GM18511 (cell line): ENCODE data around the gene TMPRSS2.

Experiments used
- ATAC-seq: cut with Tn5 transposase; IDR thresholded peaks from one replicate; pipeline ENCODE4 v1.9.1; 2021; ENCODE audit warnings: mild to moderate bottlenecking, moderate library complexity; ENCODE audit not compliant: unreplicated experiment

The TMPRSS2 gene

DNA sequence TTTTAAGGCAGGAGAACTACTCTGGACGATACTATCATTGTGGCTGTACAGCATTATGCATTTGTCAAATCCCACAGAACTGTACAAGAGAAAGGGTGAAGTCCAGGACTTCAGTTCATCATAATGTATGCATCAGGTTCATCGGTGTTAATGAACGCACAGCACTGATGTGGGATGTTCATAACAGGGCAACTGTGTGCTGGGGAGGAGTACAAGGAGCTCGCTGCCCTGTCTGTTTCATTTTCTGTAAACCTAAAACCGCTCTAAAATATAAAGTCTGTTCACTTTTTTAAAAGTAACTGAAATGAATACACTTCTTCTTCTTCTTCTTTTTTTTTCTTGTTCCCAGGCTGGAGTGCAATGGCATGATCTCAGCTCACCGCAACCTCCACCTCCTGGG lies 25.0 kb downstream of the TMPRSS2 start:
- no peak for ATAC-seq

DNA sequence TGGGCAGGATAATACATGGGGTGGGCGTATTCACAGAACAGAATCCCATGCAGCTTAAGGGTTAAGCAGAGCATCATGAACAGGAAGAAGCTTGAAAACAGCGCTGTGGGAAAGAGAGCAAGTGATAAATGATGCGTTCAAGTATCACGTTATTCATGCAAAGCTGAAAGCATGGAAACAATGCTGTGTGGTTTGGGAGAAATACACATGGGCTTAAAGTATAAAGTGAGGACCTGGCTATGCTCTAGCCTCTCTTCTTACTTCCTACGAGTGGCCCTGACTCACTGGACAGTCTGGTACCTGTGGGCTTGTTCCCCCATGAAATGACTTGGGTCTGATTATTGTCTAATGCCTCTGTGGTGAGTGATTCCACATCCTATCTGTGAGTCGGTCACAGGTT lies 25.7 kb downstream of the TMPRSS2 start:
- ATAC-seq = no peak

DNA sequence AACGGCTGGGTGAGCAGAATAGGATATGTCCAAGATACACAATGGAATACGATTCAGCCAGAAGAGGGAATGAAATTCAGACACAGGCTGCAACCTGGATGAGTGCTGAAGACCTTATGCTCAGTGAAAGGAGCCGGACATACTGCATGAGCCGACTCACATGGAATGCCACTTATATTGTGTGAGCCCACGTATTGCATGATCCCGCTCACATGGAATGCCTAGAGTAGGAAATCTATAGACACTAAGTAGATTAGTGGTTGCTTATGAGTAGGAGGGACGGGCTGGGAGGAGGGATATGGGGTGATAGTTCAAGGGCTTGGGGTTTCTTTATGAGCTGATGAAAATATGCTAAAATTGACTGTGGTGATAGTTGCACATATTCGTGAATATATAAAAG lies 26.8 kb downstream of the TMPRSS2 start:
- ATAC-seq = no peak

DNA sequence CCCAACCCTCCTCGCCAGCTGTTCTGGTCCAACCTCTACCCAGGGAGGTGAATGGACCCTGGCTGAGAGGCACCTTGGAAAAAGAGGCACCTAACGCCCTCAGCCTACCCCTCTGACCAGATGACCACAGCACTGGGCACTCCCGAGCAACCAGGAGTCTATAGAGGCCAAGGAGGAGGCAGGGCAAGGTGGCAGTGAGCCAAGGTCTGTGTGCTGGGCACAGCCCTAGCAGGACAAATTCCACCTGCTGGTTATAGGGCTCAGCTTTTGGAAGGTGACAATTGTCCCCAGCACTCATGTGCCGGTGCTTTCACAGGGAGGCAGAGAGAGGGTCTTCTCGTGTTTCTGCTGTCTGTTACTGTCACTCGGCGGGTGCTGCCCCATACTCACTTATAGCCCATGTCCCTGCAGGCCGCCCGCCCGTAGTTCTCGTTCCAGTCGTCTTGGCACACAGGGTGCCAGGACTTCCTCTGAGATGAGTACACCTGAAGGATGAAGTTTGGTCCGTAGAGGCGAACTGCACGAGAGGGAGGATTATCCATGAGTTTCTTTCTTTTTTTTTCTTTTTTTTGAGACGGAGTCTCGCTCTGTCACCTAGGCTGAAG lies 27.8 kb downstream of the TMPRSS2 start:
- ATAC-seq = no peak

DNA sequence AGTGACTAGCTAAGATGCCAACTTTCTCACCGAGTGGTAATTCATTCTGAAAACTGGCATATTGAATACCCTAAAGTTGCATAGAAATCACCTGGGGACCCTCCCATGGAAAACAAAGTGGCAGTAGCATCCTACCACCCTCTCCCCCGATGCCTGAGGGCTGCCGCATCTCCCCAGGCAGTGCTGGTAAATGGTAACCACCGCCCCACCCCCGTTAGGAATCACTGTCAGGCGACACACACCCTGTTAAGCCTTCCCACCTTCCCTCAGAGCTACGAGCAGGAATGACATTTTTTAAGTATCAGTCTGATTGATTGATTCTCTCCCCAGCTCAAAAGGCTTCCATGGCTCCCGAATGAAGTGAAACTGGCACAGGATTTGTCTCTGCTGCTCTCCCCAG lies 28.3 kb downstream of the TMPRSS2 start:
- no peak for ATAC-seq

DNA sequence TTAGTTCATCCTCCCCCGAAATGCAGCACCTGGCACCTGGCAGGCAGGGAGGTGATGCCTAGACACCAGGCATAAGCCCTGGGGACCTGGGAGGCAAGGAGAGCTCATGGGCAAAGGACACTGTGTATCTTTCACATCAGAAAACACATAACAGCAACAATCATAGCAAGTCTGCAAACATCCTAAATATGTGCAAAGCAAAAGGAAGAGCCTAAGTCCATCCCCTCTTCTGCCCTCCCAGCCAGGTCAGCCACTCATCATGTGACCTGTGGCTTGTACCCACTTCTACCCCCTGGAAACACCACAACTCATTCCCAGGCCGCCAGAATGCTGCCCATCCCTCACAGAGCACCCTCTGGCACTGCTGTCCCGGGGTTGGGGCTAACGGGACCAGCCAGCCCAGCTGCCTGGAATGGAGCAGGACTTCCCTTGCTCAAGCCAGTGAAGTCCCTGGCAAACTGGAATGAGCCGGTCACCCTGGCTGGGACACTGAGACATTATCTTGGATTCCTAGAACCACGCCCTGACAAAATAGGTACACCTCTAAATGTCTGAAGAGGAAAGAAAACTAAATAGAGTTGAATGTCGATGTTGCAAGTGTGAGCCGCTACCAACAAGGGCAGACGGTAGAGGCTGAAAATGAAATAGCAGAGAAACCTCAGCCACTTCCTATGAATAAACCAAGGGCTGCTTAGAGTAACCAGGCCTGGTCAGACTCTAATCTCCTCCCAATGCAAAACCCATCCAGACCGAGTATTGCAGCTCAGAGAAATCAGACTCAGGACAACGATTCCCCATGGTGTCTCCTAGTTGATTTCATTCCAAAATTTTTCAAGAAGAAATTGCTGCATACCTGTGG lies 29.4 kb downstream of the TMPRSS2 start:
- no peak for ATAC-seq

DNA sequence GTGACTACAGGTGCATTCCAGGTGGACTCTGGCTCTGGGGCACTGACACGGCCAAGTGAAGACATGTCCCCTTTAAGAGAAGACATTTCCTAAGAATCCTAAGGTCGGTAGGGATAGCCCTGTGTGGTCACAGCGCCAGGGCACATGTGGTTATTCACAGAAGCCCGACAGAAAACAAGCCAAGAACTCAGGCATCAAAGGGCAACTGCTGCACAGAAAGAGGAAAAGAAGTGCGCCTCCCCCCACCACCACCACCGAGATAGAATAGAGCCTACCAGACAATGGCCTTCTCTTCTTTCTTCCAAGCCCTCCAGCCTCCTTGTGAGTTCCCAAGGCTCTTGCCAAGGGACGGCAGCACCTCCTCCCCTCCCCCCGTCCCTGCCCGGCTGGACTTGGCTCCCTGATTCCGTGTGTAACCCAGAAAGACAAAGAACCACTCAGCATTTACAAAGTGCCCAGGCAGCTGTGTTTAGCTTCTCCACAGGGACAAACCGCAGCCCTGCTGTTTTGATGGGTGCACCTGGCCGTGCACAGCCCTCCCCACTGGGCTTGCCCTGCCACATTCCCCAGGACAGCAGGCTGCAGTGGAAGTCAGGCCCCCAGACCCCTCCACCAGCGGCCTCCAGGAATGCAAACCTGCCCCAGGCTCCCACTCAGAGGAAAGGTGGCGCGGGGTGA lies 30.2 kb downstream of the TMPRSS2 start:
- no peak for ATAC-seq

DNA sequence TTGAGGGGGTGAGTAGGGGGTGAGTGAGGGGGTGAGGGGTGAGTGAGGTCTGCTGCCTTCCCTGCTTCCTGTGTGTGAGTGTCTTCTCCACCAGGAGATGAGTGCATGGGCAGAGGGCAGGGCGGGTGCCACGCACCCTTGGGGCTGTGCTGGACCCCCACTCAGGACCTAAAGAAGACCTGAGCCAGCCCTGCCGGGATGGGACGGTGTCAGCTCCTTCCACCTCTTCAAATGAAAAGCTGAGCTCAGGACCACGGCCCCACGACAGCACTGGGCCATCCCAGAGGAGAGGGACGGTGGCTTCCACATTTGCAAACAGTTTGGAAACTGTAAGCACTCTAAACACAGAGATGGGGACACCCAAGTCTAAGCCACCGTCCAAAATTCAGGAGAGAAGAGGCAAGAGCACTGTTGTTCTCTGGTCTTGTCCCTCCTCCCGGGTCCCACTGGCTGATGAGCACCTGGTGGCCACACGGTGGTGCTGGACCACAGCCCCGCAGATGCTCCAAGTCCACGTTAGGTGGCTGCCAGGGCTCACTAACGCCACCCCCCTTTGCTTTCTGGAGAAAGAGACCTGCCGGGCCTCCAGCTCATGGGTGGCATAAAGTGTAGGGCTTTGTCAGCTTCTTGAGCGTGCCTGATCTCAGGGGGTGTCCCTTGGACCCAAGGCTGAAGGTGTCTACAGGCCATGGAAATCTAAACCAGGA lies 32.1 kb downstream of the TMPRSS2 start:
- ATAC-seq = no peak

DNA sequence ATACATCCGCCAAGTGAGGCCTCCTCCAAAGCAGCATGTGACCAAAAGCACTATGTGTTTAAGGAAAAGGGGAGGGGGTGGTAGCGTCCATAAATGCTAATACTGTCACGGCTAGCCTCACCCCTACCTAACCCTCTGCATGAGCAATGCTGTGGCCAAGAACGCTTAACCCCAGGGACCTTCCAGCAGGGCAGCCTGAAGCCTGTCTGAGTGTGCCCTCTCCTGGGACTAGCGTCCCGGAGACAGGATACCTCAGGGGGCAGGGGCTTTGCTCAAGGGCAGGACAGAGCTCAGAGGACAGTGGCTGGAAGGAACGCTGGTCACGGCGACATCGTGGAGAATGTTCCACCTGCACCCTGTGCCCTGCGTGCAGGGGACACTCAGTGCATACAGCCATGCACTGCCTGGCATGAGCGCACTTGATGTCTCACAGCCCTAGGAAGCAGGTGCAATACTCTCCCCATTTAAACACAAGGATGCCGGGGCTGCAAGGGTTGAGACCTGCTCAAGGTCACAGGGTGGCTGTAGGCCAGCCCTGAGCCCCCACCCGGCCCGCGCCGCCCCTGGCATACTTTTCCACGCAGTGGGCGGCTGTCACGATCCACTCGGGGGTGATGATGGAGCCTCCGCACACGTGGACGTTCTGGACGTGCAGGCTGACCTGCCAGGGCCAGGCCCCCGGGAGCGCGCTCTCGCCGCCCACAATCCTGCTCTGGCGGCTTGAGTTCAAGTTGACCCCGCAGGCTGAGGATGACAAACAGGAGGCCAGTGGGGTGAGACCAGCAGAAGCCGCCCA lies 35.0 kb downstream of the TMPRSS2 start:
- ATAC-seq = no peak

DNA sequence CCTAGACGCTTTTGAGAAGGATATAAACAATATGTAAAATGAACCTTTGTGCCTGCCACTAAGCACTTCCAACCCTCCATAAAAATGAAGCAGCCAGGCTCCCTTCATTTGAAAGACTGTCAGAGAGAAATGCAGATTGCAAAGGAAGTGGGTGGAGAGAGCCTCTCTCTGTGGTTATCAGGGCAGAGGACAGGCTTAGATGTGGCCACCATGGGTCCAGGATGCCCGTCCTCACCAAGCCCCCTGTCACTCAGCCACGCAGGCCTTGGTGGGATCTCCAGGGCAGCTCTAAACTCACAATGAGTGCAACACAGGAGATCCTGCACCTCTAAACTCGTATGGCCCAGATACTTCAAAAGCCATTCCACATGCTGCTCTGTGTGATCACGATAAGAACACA lies 37.9 kb downstream of the TMPRSS2 start:
- no peak for ATAC-seq

DNA sequence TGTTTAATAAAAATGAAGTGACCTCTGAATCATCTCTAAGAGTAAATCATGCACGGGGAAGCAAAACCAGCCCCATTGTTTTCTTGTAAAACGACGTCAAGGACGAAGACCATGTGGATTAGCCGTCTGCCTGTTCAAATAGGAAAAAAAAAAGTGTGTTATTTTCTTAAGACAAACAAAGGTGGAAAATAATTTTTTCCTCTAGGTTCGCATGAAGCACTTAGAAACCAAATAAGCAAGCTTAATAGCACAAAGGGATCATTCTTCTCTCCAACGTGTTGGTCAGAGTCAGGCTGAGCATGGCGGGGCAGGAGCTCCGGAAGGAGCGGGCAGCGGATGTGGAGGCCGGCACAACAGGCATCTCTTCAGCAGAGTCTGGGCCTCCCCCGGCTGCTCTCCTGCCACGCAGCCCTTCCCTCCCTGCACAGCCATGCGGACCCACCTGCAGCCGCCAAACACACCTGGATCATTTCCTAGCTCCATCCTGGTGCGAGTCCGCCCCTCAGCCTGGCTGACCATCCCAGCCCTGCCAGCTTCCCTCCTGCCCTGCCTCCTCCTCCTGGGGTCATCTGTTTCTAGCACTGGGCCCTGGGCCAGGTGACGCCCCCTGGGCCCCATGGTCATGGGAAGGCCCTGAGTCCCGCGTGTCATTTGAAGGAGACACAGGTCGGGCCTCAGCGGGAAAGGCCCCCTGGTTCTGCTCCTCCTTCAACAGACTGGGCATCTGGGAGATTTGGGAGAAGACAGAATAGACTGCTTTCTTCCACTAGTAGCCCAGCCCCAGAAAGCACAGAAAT lies 41.7 kb downstream of the TMPRSS2 start:
- ATAC-seq = no peak

DNA sequence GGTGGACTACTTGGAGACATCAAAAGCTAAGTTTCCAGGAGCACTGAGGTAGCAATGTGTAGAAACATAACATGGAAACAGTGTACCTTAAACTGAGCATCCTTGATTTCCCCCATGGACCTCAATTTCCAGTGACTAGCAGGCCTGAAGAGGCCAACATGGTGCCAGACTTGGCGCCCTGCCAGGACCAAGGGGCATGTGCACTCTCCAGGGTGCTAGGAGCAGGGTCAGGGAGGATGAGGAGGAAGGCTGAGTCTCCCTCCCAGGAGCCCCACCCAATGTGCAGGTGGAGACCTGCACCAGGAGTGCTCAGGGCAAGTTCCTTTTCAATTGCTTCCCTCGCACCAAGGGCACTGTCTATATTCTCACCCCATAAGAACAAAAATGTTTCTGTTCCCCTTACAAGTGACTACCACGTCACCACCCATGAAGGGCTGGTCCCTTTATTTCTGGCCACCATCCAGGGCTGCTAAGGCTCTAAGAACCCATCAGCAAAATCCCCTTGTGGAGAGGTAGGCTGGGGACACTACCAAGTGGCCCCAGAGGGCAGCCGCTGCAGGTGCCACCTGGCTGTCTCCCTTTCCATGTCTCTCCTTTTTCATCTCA lies 42.7 kb downstream of the TMPRSS2 start:
- ATAC-seq = peak; percentile 51

DNA sequence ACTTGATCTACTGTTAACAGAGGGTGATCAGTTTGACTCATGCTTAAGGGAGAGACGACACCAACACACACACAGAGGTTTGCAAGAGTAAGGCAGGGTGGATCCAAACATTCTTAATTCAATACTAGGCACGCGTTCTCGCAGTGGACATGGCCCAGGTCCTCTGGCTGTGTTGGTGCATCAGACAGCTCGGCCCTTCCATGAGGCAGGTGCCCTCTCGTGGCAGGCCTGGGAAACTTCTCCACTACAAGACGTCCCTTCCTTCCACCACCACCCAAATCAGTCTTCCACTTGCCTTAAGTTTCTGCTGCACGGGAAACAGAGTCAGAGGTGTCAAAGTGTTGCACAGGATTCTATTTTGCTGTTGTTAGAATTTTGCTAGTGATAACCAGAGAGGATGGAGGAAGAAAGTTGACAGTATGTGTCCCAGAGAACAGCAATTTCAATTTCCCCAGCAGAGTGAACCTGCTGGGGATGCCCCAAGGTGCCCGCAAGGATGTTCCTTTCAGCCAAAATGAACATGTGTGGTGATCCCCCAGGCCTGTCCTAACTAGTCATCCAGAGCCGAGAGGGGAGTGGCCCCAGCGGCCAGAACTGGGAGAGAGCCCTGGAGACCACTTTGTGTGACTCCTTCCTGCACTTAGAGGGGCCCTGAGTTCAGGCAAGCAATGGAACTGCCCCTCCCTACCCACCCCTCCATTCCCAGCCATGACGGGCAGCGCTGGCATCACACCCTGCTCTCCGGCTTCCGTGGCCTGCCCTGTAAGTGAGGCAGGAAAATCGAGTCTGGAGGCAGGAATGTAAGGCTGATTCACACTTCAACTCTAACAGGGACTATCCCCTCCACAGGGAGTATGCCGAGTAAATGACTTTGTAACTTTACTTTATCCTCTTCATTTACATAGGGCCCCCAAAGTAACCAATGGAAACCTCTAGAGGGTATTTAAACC lies 47.1 kb downstream of the TMPRSS2 start:
- ATAC-seq = no peak

DNA sequence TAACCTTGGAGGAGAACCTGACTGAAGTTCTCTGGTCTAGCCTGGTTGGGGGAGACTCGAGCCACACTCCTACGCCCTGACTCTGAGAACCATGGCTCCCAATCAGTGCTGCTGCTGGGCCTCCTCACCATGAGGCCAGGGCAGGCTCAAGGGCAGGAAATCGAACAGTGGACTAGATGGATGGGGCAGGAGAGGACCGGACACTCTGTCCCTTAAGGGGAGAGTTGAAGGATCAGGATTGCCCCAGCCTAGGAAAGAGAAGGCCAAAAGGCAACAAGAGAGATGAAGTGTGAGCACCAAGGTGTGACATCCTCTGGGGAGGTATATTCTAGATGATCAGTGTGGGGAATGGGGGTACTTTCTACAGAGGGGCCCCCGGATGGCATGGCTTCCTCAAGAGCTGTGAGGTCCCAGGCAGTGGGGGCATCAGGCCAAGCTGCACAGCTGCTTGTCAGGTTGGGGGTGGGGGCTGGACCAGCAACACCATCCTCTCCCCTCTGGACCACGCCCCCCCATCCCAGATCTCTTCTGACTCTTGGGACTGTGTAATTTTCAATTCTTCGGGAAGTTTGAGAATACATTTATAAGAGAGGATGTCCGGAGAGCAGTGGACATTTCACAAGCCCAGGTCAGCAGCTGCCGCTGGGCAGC lies 47.9 kb downstream of the TMPRSS2 start:
- ATAC-seq = no peak

DNA sequence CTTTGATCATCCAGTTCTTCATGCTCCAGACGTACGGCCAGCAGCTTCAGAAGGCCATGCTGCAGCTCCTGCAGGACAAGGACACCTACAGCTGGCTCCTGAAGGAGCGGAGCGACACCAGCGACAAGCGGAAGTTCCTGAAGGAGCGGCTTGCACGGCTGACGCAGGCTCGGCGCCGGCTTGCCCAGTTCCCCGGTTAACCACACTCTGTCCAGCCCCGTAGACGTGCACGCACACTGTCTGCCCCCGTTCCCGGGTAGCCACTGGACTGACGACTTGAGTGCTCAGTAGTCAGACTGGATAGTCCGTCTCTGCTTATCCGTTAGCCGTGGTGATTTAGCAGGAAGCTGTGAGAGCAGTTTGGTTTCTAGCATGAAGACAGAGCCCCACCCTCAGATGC lies 49.4 kb downstream of the TMPRSS2 start:
- ATAC-seq = no peak

DNA sequence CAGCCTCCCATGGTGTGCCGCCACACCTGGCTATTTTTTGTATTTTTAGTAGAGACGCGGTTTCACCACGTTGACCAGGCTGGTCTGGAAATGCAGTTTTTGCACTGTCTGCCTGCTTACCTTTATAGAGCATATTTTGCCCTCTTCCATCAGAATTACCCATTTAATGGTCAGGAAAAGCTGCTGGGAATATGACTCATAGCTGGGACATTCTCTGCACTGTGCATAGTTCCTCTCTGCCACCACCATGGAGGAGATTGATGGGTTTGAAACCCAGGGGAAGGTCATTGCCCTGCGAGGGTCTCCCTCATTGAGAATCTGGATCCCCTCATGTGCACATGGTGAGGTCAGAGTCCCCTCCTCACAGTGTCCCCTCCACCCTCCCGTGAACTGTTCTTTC lies 49.8 kb downstream of the TMPRSS2 start:
- no peak for ATAC-seq

DNA sequence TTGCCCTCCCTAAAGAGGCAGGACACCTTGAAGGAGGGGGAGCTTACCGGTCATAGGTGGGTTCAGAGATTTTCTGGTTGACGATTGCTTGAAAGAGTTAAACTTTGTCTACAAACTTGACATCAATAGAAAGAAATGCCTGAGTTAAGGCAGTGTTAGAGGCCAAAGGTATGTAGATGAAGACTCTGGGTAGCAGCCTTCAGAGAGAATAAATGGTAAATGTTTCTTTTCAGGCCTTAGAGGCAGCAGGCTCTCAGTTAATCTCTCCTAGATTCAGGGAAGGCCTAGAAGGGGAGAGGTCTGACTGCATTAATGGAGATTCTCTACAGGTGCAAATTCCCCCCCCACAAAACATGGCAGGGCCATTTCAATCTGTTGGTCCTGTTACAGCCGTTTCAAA lies 54.2 kb downstream of the TMPRSS2 start:
- no peak for ATAC-seq

DNA sequence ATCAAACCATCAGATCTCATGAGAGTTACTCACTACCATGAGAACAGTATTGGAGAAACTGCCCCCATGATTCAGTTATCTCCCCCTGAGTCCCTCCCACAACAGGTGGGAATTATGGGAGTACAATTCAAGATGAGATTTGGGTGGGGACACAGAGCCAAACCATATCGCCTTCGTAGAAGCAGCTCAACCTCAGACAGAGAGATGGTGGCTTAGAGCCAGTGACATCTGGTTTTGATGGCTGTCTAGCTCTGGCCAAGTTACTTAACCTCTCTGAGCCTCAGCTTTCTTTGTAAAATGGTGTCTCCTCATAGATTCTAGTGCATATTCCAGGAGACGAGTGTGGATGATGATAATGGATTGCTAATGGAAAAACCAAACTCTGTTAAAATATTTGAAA lies 54.8 kb downstream of the TMPRSS2 start:
- ATAC-seq = no peak
